ENCODE data around the gene RNF227. TPM values are rescaled to one million over a fixed set of nuclear protein-coding genes. Genes with fewer than 3 reads are reported as not detected.
"Not testable (repeated sequence)": the region's sequence is repeated elsewhere in the genome, so short reads cannot be mapped to it uniquely, and the experiment has no call there.

Gene RNF227
- total and polyA plus RNA-seq, 4 donors, result 0.17 to 1.4 (median 0.32) TPM

DNA sequence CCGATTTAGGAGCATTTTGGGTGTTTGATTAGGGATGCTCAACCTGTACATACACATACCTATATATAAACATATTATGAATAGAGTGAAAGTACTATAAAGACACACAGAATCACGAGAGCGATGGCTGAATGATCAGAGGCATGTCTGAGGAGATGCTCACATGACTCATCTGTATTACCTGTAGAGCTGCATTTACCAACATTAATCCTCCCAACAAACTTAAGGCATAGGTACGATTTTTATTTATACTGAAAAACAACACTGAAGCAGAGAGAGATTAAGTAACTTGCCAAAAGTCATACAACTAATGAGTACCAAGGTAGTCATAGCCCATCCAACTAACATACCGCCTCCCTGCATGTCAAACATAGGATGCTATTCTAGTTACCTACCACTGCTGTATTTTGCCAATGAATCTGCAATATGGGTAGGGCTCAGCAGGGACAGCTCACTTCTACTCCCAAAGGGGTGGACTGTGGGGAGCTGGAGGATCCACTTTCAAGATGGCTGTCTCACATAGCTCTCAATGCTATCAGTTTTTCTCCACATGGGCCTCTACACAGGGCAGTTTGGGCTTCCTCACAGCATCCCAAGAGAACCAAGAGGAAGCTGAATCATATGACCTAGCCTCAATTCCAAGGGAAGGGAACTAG is 51.0 kb downstream of the RNF227 start:
- no peaks in the 10 kb centered on the region for H3K9me3 ChIP-seq (ENCODE audit: control insufficient read depth in 4 of 4, low read length in 3 of 4)
- H3K4me1 ChIP-seq (ENCODE audit: control insufficient read depth in 4 of 4, insufficient read depth in 4 of 4, low read length in 3 of 4), result peaks cover 0 to 8% (median 5%) of the 10 kb centered on the region in 4 donors
- no peak overlapping the region for H3K9ac ChIP-seq (ENCODE audit: low read depth in 1 of 2, low read length in 2 of 2)
- no peak overlapping the region for H3K4me3 ChIP-seq (ENCODE audit: low read depth in 1 of 3, low read length in 3 of 3)
- no peaks in the 10 kb centered on the region for H3K27me3 ChIP-seq (ENCODE audit: control insufficient read depth in 4 of 4, insufficient read depth in 4 of 4, low read length in 3 of 4)
- TF ChIP-seq RAD21 (IDR thresholded peaks at IDR 0.05) (no peak), TAF1 (conservative IDR thresholded peaks at IDR 0.05) (no peak), FOXA2 (IDR thresholded peaks at IDR 0.05) (no peak)
- TF ChIP-seq, protein P1, sequence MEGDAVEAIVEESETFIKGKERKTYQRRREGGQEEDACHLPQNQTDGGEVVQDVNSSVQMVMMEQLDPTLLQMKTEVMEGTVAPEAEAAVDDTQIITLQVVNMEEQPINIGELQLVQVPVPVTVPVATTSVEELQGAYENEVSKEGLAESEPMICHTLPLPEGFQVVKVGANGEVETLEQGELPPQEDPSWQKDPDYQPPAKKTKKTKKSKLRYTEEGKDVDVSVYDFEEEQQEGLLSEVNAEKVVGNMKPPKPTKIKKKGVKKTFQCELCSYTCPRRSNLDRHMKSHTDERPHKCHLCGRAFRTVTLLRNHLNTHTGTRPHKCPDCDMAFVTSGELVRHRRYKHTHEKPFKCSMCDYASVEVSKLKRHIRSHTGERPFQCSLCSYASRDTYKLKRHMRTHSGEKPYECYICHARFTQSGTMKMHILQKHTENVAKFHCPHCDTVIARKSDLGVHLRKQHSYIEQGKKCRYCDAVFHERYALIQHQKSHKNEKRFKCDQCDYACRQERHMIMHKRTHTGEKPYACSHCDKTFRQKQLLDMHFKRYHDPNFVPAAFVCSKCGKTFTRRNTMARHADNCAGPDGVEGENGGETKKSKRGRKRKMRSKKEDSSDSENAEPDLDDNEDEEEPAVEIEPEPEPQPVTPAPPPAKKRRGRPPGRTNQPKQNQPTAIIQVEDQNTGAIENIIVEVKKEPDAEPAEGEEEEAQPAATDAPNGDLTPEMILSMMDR (IDR thresholded peaks at IDR 0.05; ENCODE audit: low read depth, low read length, missing input control), result no peak
- no peak overlapping the region for H3K27ac ChIP-seq (ENCODE audit: low read depth in 1 of 2, low read length in 2 of 2)
- DNase-seq (ENCODE audit: low spot score), result no peak
- peaks cover 0 to 2% (median 0%) of the 10 kb centered on the region in 4 donors for H3K36me3 ChIP-seq (ENCODE audit: control insufficient read depth in 4 of 4, insufficient read depth in 3 of 4, low read depth in 1 of 4, low read length in 3 of 4)
- WGBS, result 95% methylated on average over 5 of the region's 5 CpGs

DNA sequence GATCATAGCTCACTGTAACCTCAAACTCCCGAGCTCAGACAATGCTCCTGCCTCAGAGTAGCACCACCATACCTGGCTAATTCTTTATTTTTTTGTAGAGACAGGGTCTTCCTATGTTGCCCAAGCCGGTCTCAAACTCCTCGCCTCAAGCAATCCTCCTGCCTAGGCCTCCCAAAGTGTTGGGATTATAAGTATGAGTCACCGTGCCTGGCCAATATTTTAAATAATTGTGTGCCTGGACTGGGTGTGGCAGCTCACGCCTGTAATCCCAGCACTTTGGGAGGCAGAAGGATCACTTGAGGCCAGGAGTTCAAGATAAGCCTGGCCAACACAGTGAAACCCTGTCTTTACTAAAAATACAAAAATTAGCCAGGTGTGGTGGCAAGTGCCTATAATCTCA is 51.7 kb downstream of the RNF227 start:
- H3K36me3 ChIP-seq (ENCODE audit: control insufficient read depth in 4 of 4, insufficient read depth in 3 of 4, low read depth in 1 of 4, low read length in 3 of 4); H3K9ac ChIP-seq (ENCODE audit: low read depth in 1 of 2, low read length in 2 of 2); H3K4me3 ChIP-seq (ENCODE audit: low read depth in 1 of 3, low read length in 3 of 3); H3K9me3 ChIP-seq (ENCODE audit: control insufficient read depth in 4 of 4, low read length in 3 of 4); DNase-seq (ENCODE audit: low spot score); H3K27me3 ChIP-seq (ENCODE audit: control insufficient read depth in 4 of 4, insufficient read depth in 4 of 4, low read length in 3 of 4); H3K27ac ChIP-seq (ENCODE audit: low read depth in 1 of 2, low read length in 2 of 2): not testable (repeated sequence)
- peaks cover 0 to 14% (median 6%) of the 10 kb centered on the region in 4 donors for H3K4me1 ChIP-seq (ENCODE audit: control insufficient read depth in 4 of 4, insufficient read depth in 4 of 4, low read length in 3 of 4)
- 84% methylated on average over 5 of the region's 5 CpGs for WGBS

Small RNA genes within 50 kb of the gene (small RNA-seq; reads per million reads assigned to genes)
- 13.5 reads per million, percentile 95 among the genes with 10 or more reads in this experiment for gene SCARNA21

Other genes starting within 250 kb of the RNF227 start
- 10 to 100 TPM; 12.3 to 18.4 TPM for gene TP53, start 228.8 kb downstream of the RNF227 start, total RNA-seq
- gene TP53, start 228.8 kb downstream of the RNF227 start, polyA plus RNA-seq, result 10 to 100 TPM in 1 of 2 donors, 1 to 10 TPM in 1; 8.3 to 13.0 TPM
- 1 to 10 TPM; 1.8 to 3.3 TPM for gene WRAP53, start 227.8 kb downstream of the RNF227 start, total RNA-seq
- 1 to 10 TPM; 2.3 to 3.0 TPM for gene WRAP53, start 227.8 kb downstream of the RNF227 start, polyA plus RNA-seq
- gene EFNB3, start 211.1 kb downstream of the RNF227 start, total RNA-seq, result under 1 TPM; 0.33 to 0.50 TPM
- under 1 TPM; 0.19 to 0.80 TPM for gene EFNB3, start 211.1 kb downstream of the RNF227 start, polyA plus RNA-seq
- gene DNAH2, start 198.5 kb downstream of the RNF227 start, total RNA-seq, result under 1 TPM; under 0.01 to 0.25 TPM
- under 1 TPM; 0.03 to 0.07 TPM for gene DNAH2, start 198.5 kb downstream of the RNF227 start, polyA plus RNA-seq
- 10 to 100 TPM in 1 of 2 donors, 1 to 10 TPM in 1; 3.5 to 11.5 TPM for gene KDM6B, start 82.1 kb downstream of the RNF227 start, total RNA-seq
- 1 to 10 TPM; 2.5 to 3.2 TPM for gene KDM6B, start 82.1 kb downstream of the RNF227 start, polyA plus RNA-seq
- 1 to 10 TPM in 1 of 2 donors, under 1 TPM in 1; 0.65 to 4.0 TPM for gene TMEM88, start 61.2 kb downstream of the RNF227 start, total RNA-seq
- 1 to 10 TPM; 3.3 to 4.6 TPM for gene TMEM88, start 61.2 kb downstream of the RNF227 start, polyA plus RNA-seq
- 10 to 100 TPM; 24.3 to 72.0 TPM for gene NAA38, start 58.7 kb downstream of the RNF227 start, total RNA-seq
- gene NAA38, start 58.7 kb downstream of the RNF227 start, polyA plus RNA-seq, result 100 to 1,000 TPM in 1 of 2 donors, 10 to 100 TPM in 1; 41.6 to 118 TPM
- 10 to 100 TPM in 1 of 2 donors, 1 to 10 TPM in 1; 4.4 to 12.0 TPM for gene CYB5D1, start 58.3 kb downstream of the RNF227 start, total RNA-seq
- 1 to 10 TPM; 2.5 to 8.8 TPM for gene CYB5D1, start 58.3 kb downstream of the RNF227 start, polyA plus RNA-seq
- 10 to 100 TPM; 11.0 to 14.4 TPM for gene CHD3, start 27.5 kb downstream of the RNF227 start, total RNA-seq
- gene CHD3, start 27.5 kb downstream of the RNF227 start, polyA plus RNA-seq, result 1 to 10 TPM; 1.9 to 3.4 TPM
- gene KCNAB3, start 13.6 kb upstream of the RNF227 start, total RNA-seq, result under 1 TPM; 0.23 to 0.67 TPM
- under 1 TPM; 0.42 to 0.43 TPM for gene KCNAB3, start 13.6 kb upstream of the RNF227 start, polyA plus RNA-seq
- gene TRAPPC1, start 15.7 kb upstream of the RNF227 start, total RNA-seq, result 10 to 100 TPM; 15.9 to 18.4 TPM
- gene TRAPPC1, start 15.7 kb upstream of the RNF227 start, polyA plus RNA-seq, result 10 to 100 TPM; 95.9 to 96.9 TPM
- 10 to 100 TPM; 10.5 to 12.0 TPM for gene CNTROB, start 15.9 kb upstream of the RNF227 start, total RNA-seq
- gene CNTROB, start 15.9 kb upstream of the RNF227 start, polyA plus RNA-seq, result 1 to 10 TPM; 2.2 to 6.7 TPM
- gene GUCY2D, start 86.3 kb upstream of the RNF227 start, total RNA-seq, result under 1 TPM in 1 of 2 donors, not detected in 1; 0.09 TPM
- under 1 TPM in 1 of 2 donors, not detected in 1; 0.14 TPM for gene GUCY2D, start 86.3 kb upstream of the RNF227 start, polyA plus RNA-seq
- gene ALOX15B, start 122.8 kb upstream of the RNF227 start, total RNA-seq, result 1 to 10 TPM in 1 of 2 donors, under 1 TPM in 1; 0.92 to 1.0 TPM
- gene ALOX15B, start 122.8 kb upstream of the RNF227 start, polyA plus RNA-seq, result under 1 TPM; 0.16 to 0.19 TPM
- not detected for gene ALOX12B, start 171.4 kb upstream of the RNF227 start, total RNA-seq
- not detected for gene ALOX12B, start 171.4 kb upstream of the RNF227 start, polyA plus RNA-seq
- not detected for gene ALOXE3, start 202.2 kb upstream of the RNF227 start, total RNA-seq
- not detected for gene ALOXE3, start 202.2 kb upstream of the RNF227 start, polyA plus RNA-seq
- gene HES7, start 207.8 kb upstream of the RNF227 start, total RNA-seq, result not detected
- not detected for gene HES7, start 207.8 kb upstream of the RNF227 start, polyA plus RNA-seq
- gene PER1, start 236.1 kb upstream of the RNF227 start, total RNA-seq, result 10 to 100 TPM; 10.1 to 71.6 TPM
- 10 to 100 TPM; 24.9 to 34.6 TPM for gene PER1, start 236.1 kb upstream of the RNF227 start, polyA plus RNA-seq
- gene VAMP2, start 246.7 kb upstream of the RNF227 start, total RNA-seq, result 1 to 10 TPM; 4.2 to 9.0 TPM
- 10 to 100 TPM; 11.4 to 25.9 TPM for gene VAMP2, start 246.7 kb upstream of the RNF227 start, polyA plus RNA-seq

All from liver (tissue), 10 donors.